Gastroesophageal sphincter (tissue), 4 donors: Measurements from ENCODE around the gene OCA2. TPM values are rescaled to one million over a fixed set of nuclear protein-coding genes. Genes with fewer than 3 reads are reported as not detected.

ENCODE experiments used
- ATAC-seq: fragments of 150-250 bp; one replicate; pipeline ENCODE4 v1.9.1; 2016; ENCODE audit warnings: mild to moderate bottlenecking, moderate library complexity
- H3K27ac ChIP-seq, 4 donors: fragments of 200-600 bp; sonication (generic) in 3 of 4; 1 replicate in 3 of 4; 2 replicates in 1 of 4; pipeline ENCODE4 v1.5.1; 2016 to 2019
- H3K27me3 ChIP-seq: fragments of 200-600 bp; sonication (generic); one replicate; pipeline ENCODE4 v1.5.1; 2019
- H3K36me3 ChIP-seq, 2 donors: fragments of 200-600 bp; sonication (generic); one replicate each; pipeline ENCODE4 v1.5.1; 2019; ENCODE audit warnings: control low read depth in 1 of 2
- H3K4me1 ChIP-seq, 3 donors: fragments of 200-600 bp; sonication (generic); 1 replicate in 2 of 3; 2 replicates in 1 of 3; pipeline ENCODE4 v1.5.1; 2016 to 2019; ENCODE audit warnings: control low read depth in 2 of 3
- H3K4me3 ChIP-seq, 2 donors: fragments of 200-600 bp; sonication (generic); one replicate each; pipeline ENCODE4 v1.5.1; 2019; ENCODE audit warnings: mild to moderate bottlenecking in 1 of 2, moderate library complexity in 1 of 2
- H3K9me3 ChIP-seq, 3 donors: fragments of 200-600 bp; sonication (generic); one replicate each; pipeline ENCODE4 v1.5.1; 2017 to 2019; ENCODE audit warnings: control low read depth in 2 of 3
- EP300 ChIP-seq: sonication (generic); formaldehyde crosslinking; IDR thresholded peaks from one replicate; pipeline ENCODE4 v1.6.1; 2017; ENCODE audit warnings: antibody characterized with exemption, mild to moderate bottlenecking
- POLR2A ChIP-seq, 2 donors: fragments of 450-650 bp; IDR thresholded peaks; one replicate each; pipeline ENCODE4 v1.6.1; 2017; ENCODE audit warnings: antibody characterized with exemption in 2 of 2, mild to moderate bottlenecking in 2 of 2, moderate library complexity in 1 of 2
- POLR2AphosphoS5 ChIP-seq: sonication (generic); formaldehyde crosslinking; IDR thresholded peaks from one replicate; pipeline ENCODE4 v1.6.1; 2017; ENCODE audit warnings: antibody characterized with exemption
- WGBS, 2 donors: methylation state at CpG; one replicate each; pipeline ENCODE4 v1.1.5; 2018; ENCODE audit warnings: low coverage in 1 of 2; 5-methylcytosine and 5-hydroxymethylcytosine counted together
- total RNA-seq, 4 donors: library from RNA; depleted of rRNA; stranded (reverse); fragments of >200 nt; gene quantifications; one replicate each; pipeline ENCODE4 v1.1.0, GENCODE V29; 2016
- TF ChIP-seq, protein P1 (sequence below), 4 experiments: fragments of 200-600 bp in 2 of 4; fragments of 450-650 bp in 2 of 4; sonication (generic) in 1 of 4; IDR thresholded peaks; one replicate each; pipeline ENCODE4 v1.5.1; 2017 to 2019; ENCODE audit warnings: antibody characterized with exemption in 4 of 4, mild to moderate bottlenecking in 2 of 4, moderate library complexity in 2 of 4

OCA2 gene
- total RNA-seq, 4 donors from 2014 or later, result 0.40 to 2.0 (median 1.1) TPM; not detected in 1

DNA sequence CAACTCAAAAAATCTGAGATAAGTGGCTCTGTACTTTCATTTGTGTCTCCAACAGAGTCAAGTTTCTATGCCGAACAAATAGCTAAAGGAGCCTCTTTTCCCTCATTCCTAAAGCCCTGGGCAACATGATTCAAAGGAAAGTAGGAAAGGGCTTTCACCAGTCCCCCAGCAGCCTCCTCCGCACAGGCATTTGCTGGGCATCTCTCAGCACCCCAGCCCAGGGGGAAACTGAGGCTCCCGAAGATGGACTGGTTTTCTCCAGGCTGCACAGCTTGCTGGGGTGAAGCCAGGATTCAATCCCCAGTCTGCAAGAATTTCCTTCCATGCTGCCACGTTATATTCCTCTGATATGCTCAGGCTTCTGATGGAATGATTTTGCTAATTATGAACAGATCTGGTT is 163.8 kb downstream of the OCA2 start:
- Histone ChIP-seq H3K9me3 (peaks cover 0 to 19% (median 0%) of the 10 kb centered on the region in 3 donors), H3K4me1 (no peaks in the 10 kb centered on the region), H3K4me3 (no peak overlapping the region), H3K36me3 (no peaks in the 10 kb centered on the region), H3K27ac (no peak overlapping the region), H3K27me3 (peaks cover 4% of the 10 kb centered on the region)
- 51 to 89% methylated on average over 2 to 4 of the region's 4 CpGs for WGBS, 2 donors
- TF ChIP-seq, protein P1, sequence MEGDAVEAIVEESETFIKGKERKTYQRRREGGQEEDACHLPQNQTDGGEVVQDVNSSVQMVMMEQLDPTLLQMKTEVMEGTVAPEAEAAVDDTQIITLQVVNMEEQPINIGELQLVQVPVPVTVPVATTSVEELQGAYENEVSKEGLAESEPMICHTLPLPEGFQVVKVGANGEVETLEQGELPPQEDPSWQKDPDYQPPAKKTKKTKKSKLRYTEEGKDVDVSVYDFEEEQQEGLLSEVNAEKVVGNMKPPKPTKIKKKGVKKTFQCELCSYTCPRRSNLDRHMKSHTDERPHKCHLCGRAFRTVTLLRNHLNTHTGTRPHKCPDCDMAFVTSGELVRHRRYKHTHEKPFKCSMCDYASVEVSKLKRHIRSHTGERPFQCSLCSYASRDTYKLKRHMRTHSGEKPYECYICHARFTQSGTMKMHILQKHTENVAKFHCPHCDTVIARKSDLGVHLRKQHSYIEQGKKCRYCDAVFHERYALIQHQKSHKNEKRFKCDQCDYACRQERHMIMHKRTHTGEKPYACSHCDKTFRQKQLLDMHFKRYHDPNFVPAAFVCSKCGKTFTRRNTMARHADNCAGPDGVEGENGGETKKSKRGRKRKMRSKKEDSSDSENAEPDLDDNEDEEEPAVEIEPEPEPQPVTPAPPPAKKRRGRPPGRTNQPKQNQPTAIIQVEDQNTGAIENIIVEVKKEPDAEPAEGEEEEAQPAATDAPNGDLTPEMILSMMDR (IDR thresholded peaks at IDR 0.05), result no peak
- no peak for ATAC-seq

DNA sequence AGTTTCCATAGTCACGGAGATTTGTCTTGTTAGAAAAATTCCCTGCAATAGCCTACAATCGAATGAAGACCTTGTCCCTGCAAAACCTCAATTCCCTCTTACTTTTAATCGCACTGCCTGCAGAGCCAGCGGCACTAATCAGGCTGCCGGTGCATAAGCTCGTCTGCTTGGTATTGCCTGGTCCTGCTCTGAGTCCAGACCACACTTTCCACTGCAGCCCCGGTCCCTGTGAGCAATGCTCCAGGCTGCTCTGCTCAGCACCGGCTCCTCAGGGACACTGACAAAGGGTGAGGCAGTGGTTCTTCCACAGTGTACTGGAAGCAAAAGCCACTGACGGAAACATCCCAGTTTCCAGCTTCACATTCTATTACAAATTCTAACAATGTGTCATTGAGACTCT is 164.3 kb downstream of the OCA2 start:
- Histone ChIP-seq H3K9me3 (peaks cover 0 to 19% (median 0%) of the 10 kb centered on the region in 3 donors), H3K27ac (no peak overlapping the region), H3K4me1 (no peaks in the 10 kb centered on the region), H3K36me3 (no peaks in the 10 kb centered on the region), H3K4me3 (no peak overlapping the region), H3K27me3 (peaks cover 4% of the 10 kb centered on the region)
- WGBS, 2 donors, result 36 to 67% methylated on average over 3 to 4 of the region's 9 CpGs
- no peak for ATAC-seq
- TF ChIP-seq POLR2AphosphoS5 (no peak), POLR2A (IDR thresholded peaks at IDR 0.05) (no peak), EP300 (no peak)
- TF ChIP-seq, protein P1 (IDR thresholded peaks at IDR 0.05), result no peak

DNA sequence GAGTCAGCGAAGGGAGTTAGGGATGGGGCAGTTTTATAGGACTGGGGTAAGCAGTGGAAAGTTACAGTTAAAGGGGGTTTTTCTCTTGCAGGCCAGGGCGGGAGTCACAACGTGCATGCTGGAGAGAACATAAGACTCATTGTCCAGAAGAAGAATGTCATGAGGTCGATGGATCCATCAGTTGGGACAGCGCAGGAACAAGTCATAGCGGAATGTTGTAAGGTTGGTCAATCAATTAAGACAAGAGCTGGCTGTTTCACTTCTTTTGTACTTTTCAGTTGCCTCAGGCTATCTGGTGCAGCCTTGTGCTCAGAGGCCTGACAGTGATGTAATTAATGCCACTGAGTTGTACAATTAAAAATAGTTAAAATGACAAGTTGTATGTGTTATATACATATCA is 165.6 kb downstream of the OCA2 start:
- Histone ChIP-seq H3K4me3 (no peak overlapping the region), H3K27ac (no peak overlapping the region), H3K4me1 (no peaks in the 10 kb centered on the region), H3K36me3 (no peaks in the 10 kb centered on the region), H3K27me3 (peaks cover 4% of the 10 kb centered on the region), H3K9me3 (peaks cover 0 to 19% (median 0%) of the 10 kb centered on the region in 3 donors)
- WGBS, 2 donors, result 81 to 82% methylated on average over 3 to 6 of the region's 6 CpGs
- no peak for ATAC-seq
- no peak for TF ChIP-seq POLR2AphosphoS5
- no peak for TF ChIP-seq POLR2A (IDR thresholded peaks at IDR 0.05)
- TF ChIP-seq EP300, result no peak
- TF ChIP-seq, protein P1 (IDR thresholded peaks at IDR 0.05), result no peak

DNA sequence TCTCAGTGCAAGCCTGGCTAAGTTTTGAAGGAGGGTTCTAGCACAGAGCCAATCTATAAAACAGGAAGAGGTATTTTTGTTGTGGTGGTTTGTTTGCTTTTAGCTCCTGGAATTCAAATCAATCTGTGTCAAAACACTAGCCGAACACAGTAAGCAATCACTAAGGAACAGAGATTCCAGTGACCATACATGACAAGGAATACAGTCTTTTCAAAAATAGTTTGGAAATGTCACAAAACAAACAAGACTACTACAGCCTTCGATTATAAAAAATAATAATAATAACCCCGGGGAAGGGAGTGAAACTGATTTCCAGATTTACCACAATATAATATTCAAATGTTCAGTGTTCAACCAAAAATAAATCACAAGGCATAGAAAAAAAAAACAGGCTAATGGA is 166.5 kb downstream of the OCA2 start:
- H3K27me3 ChIP-seq, result peaks cover 4% of the 10 kb centered on the region
- TF ChIP-seq POLR2A (IDR thresholded peaks at IDR 0.05) (no peak), POLR2AphosphoS5 (no peak), EP300 (no peak)
- TF ChIP-seq, protein P1 (IDR thresholded peaks at IDR 0.05), result no peak
- H3K36me3 ChIP-seq, result no peaks in the 10 kb centered on the region
- no peaks in the 10 kb centered on the region for H3K4me1 ChIP-seq
- H3K4me3 ChIP-seq, result no peak overlapping the region
- no peak for ATAC-seq
- 83 to 84% methylated on average over 3 of the region's 3 CpGs for WGBS, 2 donors
- peaks cover 0 to 19% (median 0%) of the 10 kb centered on the region in 3 donors for H3K9me3 ChIP-seq
- no peak overlapping the region for H3K27ac ChIP-seq

DNA sequence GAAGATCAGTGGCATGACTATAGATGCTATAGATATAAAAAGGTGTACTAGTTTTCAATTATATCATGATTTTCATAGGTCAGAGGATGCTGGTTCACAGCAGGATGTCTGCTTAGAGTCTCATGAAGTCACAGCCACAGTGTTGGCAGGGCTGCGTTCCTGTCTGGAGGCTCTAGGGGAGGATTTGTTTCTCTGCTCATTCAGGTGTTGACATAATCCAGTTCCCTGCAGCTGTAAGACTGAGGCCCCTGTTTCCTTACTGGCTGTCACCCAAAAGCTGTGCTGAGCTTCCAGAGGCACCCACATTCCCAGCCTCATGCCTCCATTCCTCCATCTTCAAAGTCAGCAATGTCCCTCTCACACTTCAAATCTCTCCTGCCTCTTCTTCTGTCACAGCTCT is 170.7 kb downstream of the OCA2 start:
- ATAC-seq, result no peak
- H3K4me3 ChIP-seq, result no peak overlapping the region
- no peaks in the 10 kb centered on the region for H3K27me3 ChIP-seq
- no peaks in the 10 kb centered on the region for H3K36me3 ChIP-seq
- no peak overlapping the region for H3K27ac ChIP-seq
- TF ChIP-seq EP300, result no peak
- TF ChIP-seq POLR2AphosphoS5, result no peak
- no peak for TF ChIP-seq POLR2A (IDR thresholded peaks at IDR 0.05)
- TF ChIP-seq, protein P1 (IDR thresholded peaks at IDR 0.05), result no peak
- H3K9me3 ChIP-seq, result peaks cover 0 to 17% (median 0%) of the 10 kb centered on the region in 3 donors
- H3K4me1 ChIP-seq, result no peaks in the 10 kb centered on the region
- WGBS, 2 donors, result 0 to 27% methylated on average over 1 of the region's 1 CpG
